ENCODE results near the gene SNRPN.
A peak's percentile ranks its signal among the peaks of the same experiment; 100 is the strongest.
"Not testable (repeated sequence)": the region's sequence is repeated elsewhere in the genome, so short reads cannot be mapped to it uniquely, and the experiment has no call there.

SNRPN gene

DNA sequence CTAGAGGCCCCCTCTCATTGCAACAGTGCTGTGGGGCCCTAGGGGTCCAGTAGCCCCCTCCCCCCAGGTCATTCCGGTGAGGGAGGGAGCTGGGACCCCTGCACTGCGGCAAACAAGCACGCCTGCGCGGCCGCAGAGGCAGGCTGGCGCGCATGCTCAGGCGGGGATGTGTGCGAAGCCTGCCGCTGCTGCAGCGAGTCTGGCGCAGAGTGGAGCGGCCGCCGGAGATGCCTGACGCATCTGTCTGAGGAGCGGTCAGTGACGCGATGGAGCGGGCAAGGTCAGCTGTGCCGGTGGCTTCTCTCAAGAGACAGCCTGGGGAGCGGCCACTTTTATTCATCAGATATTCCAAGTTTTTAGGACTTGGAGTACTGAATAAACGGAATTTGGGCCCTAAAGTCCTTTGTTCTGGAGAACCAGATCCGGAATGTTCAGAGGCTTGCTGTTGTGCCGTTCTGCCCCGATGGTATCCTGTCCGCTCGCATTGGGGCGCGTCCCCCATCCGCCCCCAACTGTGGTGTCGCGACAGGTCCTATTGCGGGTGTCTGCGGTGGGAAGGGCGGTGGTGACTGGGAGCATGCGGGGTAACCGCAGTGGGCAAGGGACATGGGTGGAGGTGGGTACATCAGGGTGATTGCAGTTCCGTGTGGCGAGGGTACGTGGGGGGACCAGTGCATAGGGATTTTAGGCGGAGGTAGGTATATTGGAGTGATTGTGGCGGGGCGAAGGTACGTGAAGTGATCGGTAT, at the start of gene SNRPN, which contains the start of gene SNURF:
Gene SNRPN, plus strand, starts transcription at position 205 of the 748 bp plus-strand sequence. CDS start 19,467 bp downstream, outside the sequence.
Gene SNURF, plus strand, starts transcription at position 205 of the 748 bp plus-strand sequence. Its CDS starts 62 bp downstream, at position 267.
- Mint-ChIP-seq H3K27me3 (peaks cover 23% of the 10 kb centered on the region), H3K36me3 (ENCODE audit: low read depth) (peaks cover 16% of the 10 kb centered on the region), H3K4me3 (peak within 1 kb of the TSS; percentile 78), H3K9me3 (peaks cover 27% of the 10 kb centered on the region), H3K4me1 (ENCODE audit: low read depth) (no peaks in the 10 kb centered on the region), H3K27ac (peak within 1 kb of the TSS; percentile 85)
- intact Hi-C loops (cut with micrococcal nuclease) = loop anchor here (10.0 kb wide), 1 partner anchor 480 kb away; the partner anchor contains the start of gene UBE3A

DNA sequence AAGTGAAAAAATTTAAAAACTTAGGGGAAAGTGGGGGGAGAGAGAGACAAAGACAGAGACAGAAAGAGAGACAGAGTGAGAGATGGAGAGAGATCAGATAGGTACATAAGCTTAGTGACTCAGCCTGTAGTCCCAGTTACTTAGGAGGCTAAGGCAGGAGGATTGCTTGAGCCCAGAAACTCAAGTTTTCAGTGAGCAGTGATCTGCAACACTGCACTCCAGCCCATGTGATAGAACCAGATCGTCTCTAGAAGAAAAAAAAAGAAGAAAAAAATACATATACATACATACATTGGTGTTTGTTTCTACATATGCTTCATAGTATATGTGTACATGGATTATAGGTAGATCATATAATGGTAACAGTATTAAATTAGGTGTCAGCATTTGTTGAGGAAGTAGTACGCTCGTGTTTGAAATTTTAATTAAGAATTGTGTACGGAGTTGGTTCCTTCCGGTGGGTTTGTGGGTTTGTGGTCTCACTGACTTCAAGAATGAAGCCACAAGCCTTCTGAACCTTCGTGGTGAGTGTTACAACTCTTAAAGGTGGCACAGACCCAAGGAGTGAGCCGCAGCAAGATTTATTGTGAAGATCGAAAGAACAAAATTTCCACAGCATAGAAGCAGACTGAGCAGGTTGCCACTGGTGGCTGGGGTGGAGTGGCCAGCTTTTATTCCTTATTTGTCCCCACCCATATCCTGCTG, 38.3 kb upstream of the SNRPN start:
- intact Hi-C loops (cut with micrococcal nuclease) = no loop called here
- Mint-ChIP-seq H3K27me3 (no peaks in the 10 kb centered on the region), H3K27ac (no peak overlapping the region), H3K9me3 (peaks cover 71% of the 10 kb centered on the region), H3K4me1 (ENCODE audit: low read depth) (no peaks in the 10 kb centered on the region), H3K36me3 (ENCODE audit: low read depth) (no peaks in the 10 kb centered on the region), H3K4me3 (no peak overlapping the region)

DNA sequence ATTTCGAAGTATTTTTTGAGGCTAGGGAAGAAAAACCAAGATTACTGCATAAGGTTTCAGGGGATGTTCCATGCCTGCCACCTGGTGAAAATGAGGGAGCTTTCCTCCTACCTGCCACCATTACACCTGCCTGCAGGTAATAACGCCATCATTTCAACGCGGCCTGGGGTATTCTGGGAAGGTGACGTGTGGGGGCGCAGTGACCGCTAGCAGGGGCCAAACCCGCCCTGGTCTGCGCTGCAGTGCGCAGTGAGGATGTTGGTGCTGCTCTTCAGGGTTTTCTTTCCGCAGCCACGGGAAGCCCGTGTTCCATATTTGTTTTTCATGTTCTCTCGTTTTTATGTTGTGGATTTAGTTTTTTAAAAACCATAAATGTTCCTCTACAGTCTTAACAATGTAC, 37.4 kb upstream of the SNRPN start:
- H3K27me3 Mint-ChIP-seq = no peaks in the 10 kb centered on the region
- H3K36me3 Mint-ChIP-seq (ENCODE audit: low read depth) = no peaks in the 10 kb centered on the region
- H3K27ac Mint-ChIP-seq = no peak overlapping the region
- intact Hi-C loops (cut with micrococcal nuclease) = no loop called here
- H3K9me3 Mint-ChIP-seq = peaks cover 61% of the 10 kb centered on the region
- no peak overlapping the region for H3K4me3 Mint-ChIP-seq
- no peaks in the 10 kb centered on the region for H3K4me1 Mint-ChIP-seq (ENCODE audit: low read depth)

DNA sequence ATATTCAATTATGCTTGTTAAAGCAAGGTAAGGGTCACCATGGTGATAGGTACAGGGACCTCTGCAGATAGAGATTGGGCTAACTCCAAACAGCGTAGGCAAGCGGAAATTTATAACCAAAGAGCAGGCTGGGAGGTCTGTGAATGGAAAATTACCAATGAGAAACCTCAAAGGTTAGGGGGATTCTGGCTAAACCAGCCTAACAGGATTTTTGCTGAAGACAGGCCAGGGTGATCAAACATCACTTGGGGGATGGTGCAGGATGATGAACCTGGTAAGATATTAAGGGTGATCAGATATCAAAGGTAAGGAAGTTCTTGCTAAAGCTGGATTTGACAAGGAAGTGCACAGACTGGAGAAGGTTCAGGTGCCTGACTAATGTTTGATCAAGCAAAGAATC, 35.3 kb upstream of the SNRPN start:
- no peak overlapping the region for H3K4me3 Mint-ChIP-seq
- intact Hi-C loops (cut with micrococcal nuclease) = no loop called here
- peaks cover 57% of the 10 kb centered on the region for H3K9me3 Mint-ChIP-seq
- no peak overlapping the region for H3K27ac Mint-ChIP-seq
- H3K36me3 Mint-ChIP-seq (ENCODE audit: low read depth) = no peaks in the 10 kb centered on the region
- no peaks in the 10 kb centered on the region for H3K27me3 Mint-ChIP-seq
- no peaks in the 10 kb centered on the region for H3K4me1 Mint-ChIP-seq (ENCODE audit: low read depth)

DNA sequence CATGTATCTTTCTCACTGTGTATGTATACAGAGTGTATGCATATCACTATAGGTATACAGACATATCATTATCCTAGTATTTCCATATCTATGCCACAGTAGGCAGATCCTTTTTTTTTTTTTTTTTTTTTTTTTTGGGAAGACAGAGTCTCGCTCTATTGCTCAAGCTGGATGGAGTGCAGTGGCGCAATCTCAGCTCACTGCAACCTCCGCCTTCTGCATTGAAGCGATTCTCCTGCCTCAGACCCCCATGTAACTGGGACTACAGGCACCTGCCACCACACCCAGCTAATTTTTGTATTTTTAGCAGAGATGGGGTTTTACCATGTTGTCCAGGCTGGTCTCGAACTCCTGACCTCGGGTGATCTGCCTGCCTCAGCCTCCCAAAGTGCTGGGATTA, 32.0 kb upstream of the SNRPN start:
- peaks cover 34% of the 10 kb centered on the region for H3K9me3 Mint-ChIP-seq
- H3K4me1 Mint-ChIP-seq (ENCODE audit: low read depth); H3K4me3 Mint-ChIP-seq; H3K27ac Mint-ChIP-seq; H3K36me3 Mint-ChIP-seq (ENCODE audit: low read depth); H3K27me3 Mint-ChIP-seq; intact Hi-C loops (cut with micrococcal nuclease): not testable (repeated sequence)

DNA sequence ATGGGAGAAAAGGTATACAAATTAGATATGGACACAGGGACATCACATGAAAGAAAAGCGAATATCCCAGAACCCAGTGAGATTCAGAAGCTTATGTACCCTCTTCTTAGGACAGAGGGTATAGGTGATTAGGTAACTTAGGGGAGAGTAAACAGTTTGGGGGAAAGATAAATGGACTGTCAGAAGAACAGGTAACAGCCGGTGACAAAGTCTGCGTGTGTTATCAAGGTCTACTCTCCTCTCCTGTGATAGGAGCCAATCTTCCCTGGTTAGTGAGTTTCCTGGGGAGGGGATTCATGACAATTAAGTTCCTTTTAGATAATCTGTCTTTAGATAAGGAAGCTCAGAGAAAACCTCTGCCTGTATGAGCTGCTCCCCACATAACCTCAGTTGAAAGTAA, 30.6 kb upstream of the SNRPN start:
- Mint-ChIP-seq H3K9me3 (peaks cover 47% of the 10 kb centered on the region), H3K27me3 (no peaks in the 10 kb centered on the region), H3K36me3 (ENCODE audit: low read depth) (no peaks in the 10 kb centered on the region), H3K27ac (no peak overlapping the region), H3K4me3 (no peak overlapping the region), H3K4me1 (ENCODE audit: low read depth) (no peaks in the 10 kb centered on the region)
- intact Hi-C loops (cut with micrococcal nuclease) = no loop called here

DNA sequence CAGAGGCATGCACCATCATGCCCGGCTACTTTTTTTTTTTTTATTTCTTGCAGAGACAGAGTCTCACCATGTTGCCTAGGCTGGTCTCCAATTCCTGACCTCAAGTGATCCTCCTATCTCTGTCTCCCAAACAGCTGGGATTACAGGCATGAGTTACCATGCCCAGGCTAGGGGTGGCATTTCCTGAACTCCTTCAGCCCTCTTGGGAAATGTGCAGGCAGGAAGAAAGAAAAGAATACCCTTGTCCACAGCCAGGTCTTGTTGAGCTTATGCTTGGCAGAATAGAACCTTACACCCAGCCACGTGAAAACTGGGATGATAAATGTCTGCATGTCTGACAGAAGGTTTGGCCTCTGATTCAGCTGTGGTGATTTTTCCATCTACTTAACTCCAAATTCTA, 30.2 kb upstream of the SNRPN start:
- Mint-ChIP-seq H3K4me1 (ENCODE audit: low read depth) (no peaks in the 10 kb centered on the region), H3K27ac (no peak overlapping the region), H3K4me3 (no peak overlapping the region), H3K27me3 (no peaks in the 10 kb centered on the region), H3K36me3 (ENCODE audit: low read depth) (no peaks in the 10 kb centered on the region), H3K9me3 (peaks cover 47% of the 10 kb centered on the region)
- intact Hi-C loops (cut with micrococcal nuclease) = no loop called here

DNA sequence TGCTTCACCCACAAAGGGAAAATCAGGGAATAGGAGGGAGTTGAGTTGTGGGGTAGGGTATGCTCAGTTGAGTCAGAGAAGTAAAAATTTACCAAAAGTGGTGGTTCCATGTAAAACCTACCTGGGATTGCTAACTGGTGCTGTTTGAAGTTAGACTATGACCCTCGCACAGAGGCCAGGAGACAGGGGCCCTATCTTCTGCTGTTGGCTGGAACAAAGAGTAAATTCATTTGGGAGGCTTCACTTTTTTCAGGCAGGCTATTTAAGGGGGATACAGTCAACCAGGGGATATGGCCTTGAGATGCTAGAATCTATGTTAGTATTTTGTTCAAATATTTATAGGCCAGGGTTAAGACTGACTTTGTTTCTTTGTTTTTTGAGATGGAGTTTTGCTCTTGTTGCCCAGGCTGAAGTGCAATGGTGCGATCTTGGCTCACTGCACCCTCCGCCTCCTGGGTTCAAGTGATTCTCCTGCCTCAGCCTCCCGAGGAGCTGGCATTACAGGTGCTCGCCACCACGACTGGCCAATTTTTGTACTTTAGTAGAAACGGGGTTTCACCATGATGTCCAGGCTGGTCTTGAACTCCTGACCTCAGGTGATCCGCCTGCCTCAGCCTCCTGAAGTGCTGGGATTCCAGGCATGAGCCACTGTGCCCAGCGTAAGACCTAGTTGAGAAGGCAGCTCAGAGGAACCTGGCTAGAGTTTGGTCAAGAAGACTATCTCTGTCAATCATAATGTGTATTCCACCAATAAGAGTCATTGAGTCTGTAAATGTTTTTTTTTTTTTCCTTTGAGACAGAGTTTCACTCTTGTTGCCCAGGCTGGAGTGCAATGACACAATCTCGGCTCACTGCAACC, 22.7 kb upstream of the SNRPN start:
- H3K36me3 Mint-ChIP-seq (ENCODE audit: low read depth); H3K27me3 Mint-ChIP-seq; H3K4me1 Mint-ChIP-seq (ENCODE audit: low read depth); H3K27ac Mint-ChIP-seq; H3K4me3 Mint-ChIP-seq; intact Hi-C loops (cut with micrococcal nuclease): not testable (repeated sequence)
- peaks cover 65% of the 10 kb centered on the region for H3K9me3 Mint-ChIP-seq

DNA sequence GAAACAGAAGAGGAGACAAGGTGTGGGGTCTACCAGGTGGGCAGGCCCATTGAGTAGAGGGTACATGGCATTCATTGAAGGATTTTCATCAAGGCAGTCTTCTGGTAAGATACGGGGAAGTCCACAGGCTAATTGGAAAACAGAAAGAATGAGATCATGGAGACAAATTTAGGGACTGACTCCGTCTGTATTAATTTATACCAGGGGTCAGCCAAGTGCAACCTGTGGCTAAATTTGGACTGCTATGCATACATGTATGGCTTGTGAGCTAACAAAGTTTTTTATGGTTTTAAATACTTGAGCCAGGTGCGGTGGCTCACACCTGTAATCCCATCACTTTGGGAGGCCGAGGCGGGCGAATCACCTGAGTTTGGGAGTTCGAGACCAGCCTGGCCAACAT, 21.1 kb upstream of the SNRPN start:
- Mint-ChIP-seq H3K36me3 (ENCODE audit: low read depth) (no peaks in the 10 kb centered on the region), H3K9me3 (peaks cover 59% of the 10 kb centered on the region), H3K4me3 (no peak overlapping the region), H3K27ac (no peak overlapping the region), H3K27me3 (no peaks in the 10 kb centered on the region), H3K4me1 (ENCODE audit: low read depth) (no peaks in the 10 kb centered on the region)
- intact Hi-C loops (cut with micrococcal nuclease) = no loop called here

DNA sequence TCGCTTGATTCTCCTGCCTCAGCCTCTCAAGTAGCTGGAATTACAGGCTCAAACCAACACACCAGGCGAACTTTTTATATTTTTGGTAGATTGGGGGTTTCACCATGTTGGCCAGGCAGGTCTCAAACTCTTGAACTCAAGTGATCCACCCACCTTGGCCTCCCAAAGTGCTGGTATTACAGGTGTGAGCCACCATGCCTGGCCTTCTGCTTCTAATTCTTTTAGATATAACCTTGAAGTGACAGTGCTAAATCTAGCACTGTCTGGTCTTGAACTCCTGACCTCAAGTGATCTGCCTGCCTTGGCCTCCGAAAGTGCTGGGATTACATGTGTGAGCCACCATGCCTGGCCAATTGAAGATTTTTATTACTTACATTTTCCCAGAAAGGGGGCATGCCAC, 16.6 kb upstream of the SNRPN start:
- H3K36me3 Mint-ChIP-seq (ENCODE audit: low read depth); H3K4me1 Mint-ChIP-seq (ENCODE audit: low read depth); intact Hi-C loops (cut with micrococcal nuclease): not testable (repeated sequence)

DNA sequence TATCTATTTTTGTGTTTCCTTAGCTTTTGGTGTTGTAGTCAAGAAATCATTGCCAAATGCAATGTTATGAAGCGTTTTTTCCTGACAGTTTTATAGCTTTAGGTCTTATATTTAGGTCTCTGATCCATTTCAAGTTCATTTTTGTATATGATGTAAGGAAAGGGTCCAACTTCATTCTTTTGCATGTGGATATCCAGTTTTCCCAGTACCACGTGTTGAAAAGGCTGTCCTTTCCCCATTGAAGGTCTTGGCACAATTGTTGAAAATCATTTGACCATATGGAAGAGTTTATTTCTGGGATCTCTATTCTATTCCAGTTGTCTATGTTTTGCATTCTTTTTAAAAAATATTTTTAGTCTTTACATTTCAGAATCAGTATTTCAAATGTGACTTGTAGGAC, 14.6 kb upstream of the SNRPN start:
- Mint-ChIP-seq H3K27ac (no peak overlapping the region), H3K36me3 (ENCODE audit: low read depth) (no peaks in the 10 kb centered on the region), H3K9me3 (peaks cover 57% of the 10 kb centered on the region), H3K4me3 (no peak overlapping the region), H3K27me3 (no peaks in the 10 kb centered on the region), H3K4me1 (ENCODE audit: low read depth) (no peaks in the 10 kb centered on the region)
- intact Hi-C loops (cut with micrococcal nuclease) = no loop called here

More for the DNA sequence above, 16.6 kb upstream of the SNRPN start:
- H3K9me3 Mint-ChIP-seq = peaks cover 65% of the 10 kb centered on the region
- H3K4me3 Mint-ChIP-seq, H3K27ac Mint-ChIP-seq, H3K27me3 Mint-ChIP-seq: not testable (repeated sequence)

DNA sequence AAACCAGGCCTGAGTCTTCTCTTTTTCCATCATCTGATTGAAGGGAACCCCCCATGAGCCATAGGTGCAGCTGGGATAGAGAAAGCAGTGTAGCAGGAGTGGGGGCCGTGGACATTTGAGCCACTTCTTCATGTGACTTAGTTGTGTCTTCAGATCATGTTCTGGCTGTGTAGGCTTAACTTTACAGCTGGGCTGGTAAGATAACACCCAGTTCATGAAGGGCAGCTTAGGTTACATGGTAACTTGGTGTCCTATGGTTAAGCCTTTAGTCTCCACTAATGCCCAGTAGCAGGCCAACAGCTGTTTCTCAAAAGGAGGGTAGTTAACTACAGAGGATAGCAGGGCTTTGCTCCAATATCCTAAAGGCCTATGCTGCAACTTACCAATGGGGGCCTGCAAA, 11.4 kb upstream of the SNRPN start:
- H3K36me3 Mint-ChIP-seq (ENCODE audit: low read depth) = no peaks in the 10 kb centered on the region
- no peaks in the 10 kb centered on the region for H3K4me1 Mint-ChIP-seq (ENCODE audit: low read depth)
- H3K27ac Mint-ChIP-seq = no peak overlapping the region
- no peaks in the 10 kb centered on the region for H3K27me3 Mint-ChIP-seq
- H3K4me3 Mint-ChIP-seq = no peak overlapping the region
- intact Hi-C loops (cut with micrococcal nuclease) = no loop called here
- peaks cover 39% of the 10 kb centered on the region for H3K9me3 Mint-ChIP-seq

DNA sequence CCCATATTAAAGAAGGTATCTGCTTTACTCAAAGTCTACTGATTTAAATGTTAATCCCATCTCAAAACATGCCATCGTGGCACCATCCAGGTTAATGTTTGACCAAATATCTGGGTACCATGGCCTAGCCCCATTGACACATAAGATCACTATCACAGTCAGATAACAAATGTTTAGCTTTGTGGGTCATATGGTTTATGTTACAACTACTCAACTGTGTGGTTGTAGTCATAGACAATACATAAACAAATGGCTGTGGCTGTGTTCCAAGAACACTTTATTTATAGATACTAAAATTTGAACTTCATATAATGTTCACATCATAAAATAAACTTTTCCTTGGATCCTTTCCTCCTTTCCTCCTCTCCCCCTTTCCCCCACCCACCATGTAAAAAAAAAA, 9.8 kb upstream of the SNRPN start:
- Mint-ChIP-seq H3K27me3 (no peaks in the 10 kb centered on the region), H3K9me3 (peaks cover 29% of the 10 kb centered on the region), H3K27ac (no peak overlapping the region), H3K36me3 (ENCODE audit: low read depth) (no peaks in the 10 kb centered on the region), H3K4me1 (ENCODE audit: low read depth) (no peaks in the 10 kb centered on the region), H3K4me3 (no peak overlapping the region)
- intact Hi-C loops (cut with micrococcal nuclease) = no loop called here

DNA sequence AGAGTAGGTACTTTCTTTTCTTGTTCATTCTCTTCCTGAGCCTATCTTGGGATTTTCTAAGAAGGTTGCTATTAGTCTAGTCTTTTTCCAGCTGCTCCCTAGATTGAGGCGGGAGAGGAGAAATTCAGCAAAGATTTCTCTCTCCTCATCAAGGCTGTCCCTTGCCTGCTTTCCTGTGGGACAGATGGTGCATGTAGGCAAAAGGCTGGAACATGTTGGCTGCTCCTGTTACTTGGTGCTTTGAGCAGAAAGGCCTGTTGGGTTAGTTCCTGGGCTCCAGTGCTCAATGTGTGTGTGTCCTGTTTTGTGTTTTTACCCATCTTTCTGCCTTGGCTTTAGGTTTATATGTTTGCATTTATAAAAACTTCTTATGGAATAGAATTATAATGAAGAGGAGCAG, 9.1 kb upstream of the SNRPN start:
- no peak overlapping the region for H3K27ac Mint-ChIP-seq
- H3K9me3 Mint-ChIP-seq = peaks cover 21% of the 10 kb centered on the region
- no peak overlapping the region for H3K4me3 Mint-ChIP-seq
- intact Hi-C loops (cut with micrococcal nuclease) = no loop called here
- no peaks in the 10 kb centered on the region for H3K4me1 Mint-ChIP-seq (ENCODE audit: low read depth)
- H3K36me3 Mint-ChIP-seq (ENCODE audit: low read depth) = no peaks in the 10 kb centered on the region
- no peaks in the 10 kb centered on the region for H3K27me3 Mint-ChIP-seq

Measured in dendritic cell treated with granulocyte-macrophage colony-stimulating factor and Interleukin-4, amounts not matched to agents 40 ng/mL and 50 ng/mL, for 4 days (primary cell).